ENCODE data around the gene CERK. TPM values are rescaled to one million over a fixed set of nuclear protein-coding genes. Genes with fewer than 3 reads are reported as not detected.
A peak's percentile ranks its signal among the peaks of the same experiment; 100 is the strongest.

CERK gene
- total and polyA plus RNA-seq, 8 donors, result 12.7 to 32.7 (median 29.5) TPM

- intact Hi-C loops (cut with DNase I), result no loop called here
- no peak for TF ChIP-seq CTCF (IDR thresholded peaks at IDR 0.05)
- Histone ChIP-seq H3K4me1 (peaks cover 0 to 14% (median 0%) of the 10 kb centered on the region in 3 donors), H3K4me3 (no peak overlapping the region), H3K36me3 (peaks cover 0 to 8% (median 0%) of the 10 kb centered on the region in 3 donors), H3K9me3 (no peaks in the 10 kb centered on the region), H3K27me3 (no peaks in the 10 kb centered on the region), H3K27ac (peak overlapping the region in 2 of 4 donors; percentile 26 to 27)
- ATAC-seq (no peak), DNase-seq (peak in 1 of 6 donors; percentile 58), FAIRE-seq (no peak)
- WGBS, 2 donors, result 92 to 94% methylated on average over 12 of the region's 12 CpGs
Observed at GRCh38 chr22:46659791-46660186, 78.3 kb downstream of the CERK start.

GRCh38 chr22:46659059-46659790, 78.8 kb downstream of the CERK start:
- WGBS, 2 donors, result 96 to 98% methylated on average over 14 of the region's 14 CpGs
- Histone ChIP-seq H3K27ac (no peak overlapping the region), H3K9me3 (no peaks in the 10 kb centered on the region), H3K4me1 (peaks cover 0 to 14% (median 0%) of the 10 kb centered on the region in 3 donors), H3K36me3 (peaks cover 0 to 4% (median 0%) of the 10 kb centered on the region in 3 donors), H3K4me3 (no peak overlapping the region), H3K27me3 (no peaks in the 10 kb centered on the region)
- DNase-seq (peak in 1 of 6 donors; percentile 63), FAIRE-seq (no peak), ATAC-seq (no peak)
- no peak for TF ChIP-seq CTCF (IDR thresholded peaks at IDR 0.05)
- intact Hi-C loops (cut with DNase I), result no loop called here

GRCh38 chr22:46657996-46658947, 79.8 kb downstream of the CERK start:
- peak in 1 of 6 donors; percentile 65 for DNase-seq
- 94 to 96% methylated on average over 34 to 37 of the region's 37 CpGs for WGBS, 2 donors
- no peak for ATAC-seq
- intact Hi-C loops (cut with DNase I), result no loop called here
- Histone ChIP-seq H3K27ac (no peak overlapping the region), H3K4me1 (peaks cover 0 to 14% (median 0%) of the 10 kb centered on the region in 3 donors), H3K4me3 (no peak overlapping the region), H3K27me3 (no peaks in the 10 kb centered on the region), H3K9me3 (no peaks in the 10 kb centered on the region), H3K36me3 (no peaks in the 10 kb centered on the region)
- TF ChIP-seq CTCF (IDR thresholded peaks at IDR 0.05), result no peak
- no peak for FAIRE-seq

- no peaks in the 10 kb centered on the region for H3K27me3 ChIP-seq
- H3K4me3 ChIP-seq, result no peak overlapping the region
- H3K27ac ChIP-seq, result no peak overlapping the region
- FAIRE-seq (no peak), DNase-seq (peak in 1 of 6 donors; percentile 50), ATAC-seq (no peak)
- intact Hi-C loops (cut with DNase I), result no loop called here
- peaks cover 0 to 14% (median 0%) of the 10 kb centered on the region in 3 donors for H3K4me1 ChIP-seq
- H3K9me3 ChIP-seq, result no peaks in the 10 kb centered on the region
- no peaks in the 10 kb centered on the region for H3K36me3 ChIP-seq
- no peak for TF ChIP-seq CTCF (IDR thresholded peaks at IDR 0.05)
- WGBS, 2 donors, result 99% methylated on average over 10 of the region's 10 CpGs
Observed at GRCh38 chr22:46657655-46657953, 80.4 kb downstream of the CERK start.
